Posterior cingulate gyrus (tissue), 11 donors: Measurements from ENCODE around the gene PLPP2.
A peak's percentile ranks its signal among the peaks of the same experiment; 100 is the strongest.

Experiments
- DNase-seq, 10 donors: peaks; one replicate each; pipeline versions ENCODE4 v3.0.0 to v3.0.0-alpha.2; 2020 to 2021; ENCODE audit warnings: mixed read lengths in 3 of 10
- intact Hi-C: fragments of 100-400 bp; cut with DNase I; formaldehyde crosslinking; loops from one replicate; pipeline ENCODE4 v1.15.1; 2023

The PLPP2 gene

GRCh38 chr19:294946-295686 lies 3.9 kb upstream of the PLPP2 start:
- DNase-seq: peak in 3 of 10 donors; percentile 15 to 86 (median 73)
- intact Hi-C loops: loop anchor here (10.0 kb wide), 1 partner anchor 50 kb away; the partner anchor contains the start of gene MIER2

GRCh38 chr19:294341-294945 lies 3.2 kb upstream of the PLPP2 start:
- intact Hi-C loops: loop anchor here (10.0 kb wide), 1 partner anchor 50 kb away; the partner anchor contains the start of gene MIER2
- DNase-seq: peak in 2 of 10 donors; percentile 43 to 69

GRCh38 chr19:293436-294110 lies 2.4 kb upstream of the PLPP2 start:
- peak in 2 of 10 donors; percentile 30 to 63 for DNase-seq
- intact Hi-C loops: loop anchor here (10.0 kb wide), 1 partner anchor 51 kb away; the partner anchor contains the start of gene MIER2

GRCh38 chr19:292951-293350 lies 1.7 kb upstream of the PLPP2 start:
- intact Hi-C loops: loop anchor here (10.0 kb wide), 1 partner anchor 52 kb away; the partner anchor contains the start of gene MIER2
- DNase-seq: no peak

GRCh38 chr19:292281-292884 lies 1.2 kb upstream of the PLPP2 start:
- peak in 1 of 10 donors; percentile 69 for DNase-seq
- intact Hi-C loops: loop anchor here (10.0 kb wide), 1 partner anchor 52 kb away; the partner anchor contains the start of gene MIER2

- DNase-seq: peak in 3 of 10 donors; percentile 66 to 87 (median 71)
- intact Hi-C loops: loop anchor here (10.0 kb wide), 1 partner anchor 53 kb away; the partner anchor contains the start of gene MIER2
Observed at GRCh38 chr19:291561-292280, 518 bp upstream of the PLPP2 start.

GRCh38 chr19:290372-291005 lies 714 bp downstream of the PLPP2 start:
- intact Hi-C loops: loop anchor here (10.0 kb wide), 1 partner anchor 54 kb away; the partner anchor contains the start of gene MIER2
- peak; percentile 62 to 98 (median 78) for DNase-seq

GRCh38 chr19:289651-290371 lies 1.4 kb downstream of the PLPP2 start:
- intact Hi-C loops: loop anchor here (10.0 kb wide), 1 partner anchor 55 kb away; the partner anchor contains the start of gene MIER2
- peak in 2 of 10 donors; percentile 14 to 66 for DNase-seq

- no peak for DNase-seq
- intact Hi-C loops: no loop called here
Observed at GRCh38 chr19:288911-289310, 2.3 kb downstream of the PLPP2 start.

- intact Hi-C loops: no loop called here
- DNase-seq: peak in 1 of 10 donors; percentile 72
Observed at GRCh38 chr19:287381-287871, 3.8 kb downstream of the PLPP2 start.

GRCh38 chr19:283395-283794 lies 7.8 kb downstream of the PLPP2 start:
- DNase-seq: no peak
- intact Hi-C loops: no loop called here

- intact Hi-C loops: no loop called here
- no peak for DNase-seq
Observed at GRCh38 chr19:282501-282900, 8.7 kb downstream of the PLPP2 start.

- intact Hi-C loops: no loop called here
Observed at GRCh38 chr19:281992-282391, 9.2 kb downstream of the PLPP2 start.

GRCh38 chr19:281156-281853 lies 9.9 kb downstream of the PLPP2 start:
- peak in 1 of 10 donors; percentile 55 for DNase-seq
- intact Hi-C loops: no loop called here

More at GRCh38 chr19:281992-282391, 9.2 kb downstream of the PLPP2 start:
- DNase-seq: no peak

- intact Hi-C loops: no loop called here
- DNase-seq: peak in 1 of 10 donors; percentile 67
Observed at GRCh38 chr19:280541-281009, 10.6 kb downstream of the PLPP2 start.

- intact Hi-C loops: no loop called here
- DNase-seq: no peak
Observed at GRCh38 chr19:279656-280055, 11.5 kb downstream of the PLPP2 start.

GRCh38 chr19:279231-279630 lies 12.0 kb downstream of the PLPP2 start:
- DNase-seq: peak in 2 of 10 donors; percentile 80 to 92
- intact Hi-C loops: no loop called here
